ENCODE data around the gene LNPEP.

GRCh38 chr5:96952974-96953730, 17.3 kb downstream of the LNPEP start:
- TF ChIP-seq CTCF (IDR thresholded peaks at IDR 0.05) (no peak), POLR2AphosphoS5 (IDR thresholded peaks at IDR 0.05) (no peak), POLR2A (IDR thresholded peaks at IDR 0.05) (no peak)

Measured in breast epithelium (tissue), 3 donors.